HG03175 (cell line): Measurements from ENCODE around the gene GOLGA6C.
"Not testable (repeated sequence)": the region's sequence is repeated elsewhere in the genome, so short reads cannot be mapped to it uniquely, and the experiment has no call there.

ENCODE experiments used
- ATAC-seq: cut with Tn5 transposase; IDR thresholded peaks from one replicate; pipeline ENCODE4 v1.9.1; 2021; ENCODE audit warnings: mild to moderate bottlenecking, moderate library complexity; ENCODE audit not compliant: unreplicated experiment

Gene GOLGA6C, protein sequence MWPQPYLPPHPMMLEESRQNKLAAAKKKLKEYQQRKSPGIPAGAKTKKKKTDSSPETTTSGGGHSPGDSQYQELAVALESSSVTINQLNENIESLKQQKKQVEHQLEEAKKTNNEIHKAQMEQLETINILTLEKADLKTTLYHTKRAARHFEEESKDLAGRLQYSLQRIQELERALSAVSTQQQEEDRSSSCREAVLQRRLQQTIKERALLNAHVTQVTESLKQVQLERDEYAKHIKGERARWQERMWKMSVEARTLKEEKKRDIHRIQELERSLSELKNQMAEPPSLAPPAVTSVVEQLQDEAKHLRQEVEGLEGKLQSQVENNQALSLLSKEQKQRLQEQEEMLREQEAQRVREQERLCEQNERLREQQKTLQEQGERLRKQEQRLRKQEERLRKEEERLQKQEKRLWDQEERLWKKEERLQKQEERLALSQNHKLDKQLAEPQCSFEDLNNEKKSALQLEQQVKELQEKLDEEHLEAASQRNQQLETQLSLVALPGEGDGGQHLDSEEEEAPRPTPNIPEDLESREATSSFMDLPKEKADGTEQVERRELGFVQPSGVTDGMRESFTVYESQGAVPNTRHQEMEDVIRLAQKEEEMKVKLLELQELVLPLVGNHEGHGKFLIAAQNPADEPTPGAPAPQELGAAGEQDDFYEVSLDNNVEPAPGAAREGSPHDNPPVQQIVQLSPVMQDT

DNA sequence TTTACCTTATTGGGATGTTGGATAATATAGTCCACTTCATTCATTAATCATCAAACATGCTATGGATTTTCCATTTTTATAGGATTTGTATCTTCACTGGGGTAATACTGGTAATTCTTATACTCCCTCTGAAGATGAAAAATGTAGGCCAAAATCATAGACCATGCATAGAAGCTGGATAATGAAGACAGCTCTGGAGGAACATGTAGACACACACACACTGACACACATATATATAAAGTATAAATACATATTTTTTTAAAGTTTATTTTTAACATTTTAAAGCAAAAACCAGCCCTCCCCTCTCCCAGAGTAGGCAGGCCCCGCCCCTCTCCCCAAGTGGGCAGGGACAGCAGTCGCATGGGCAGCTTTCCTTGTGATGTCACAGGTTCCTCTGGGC lies at the start of gene GOLGA6C:
Gene GOLGA6C, plus strand, starts transcription at position 301 of the 400 bp plus-strand sequence. CDS start 265 bp downstream, outside the sequence.
- not testable (repeated sequence) for ATAC-seq

DNA sequence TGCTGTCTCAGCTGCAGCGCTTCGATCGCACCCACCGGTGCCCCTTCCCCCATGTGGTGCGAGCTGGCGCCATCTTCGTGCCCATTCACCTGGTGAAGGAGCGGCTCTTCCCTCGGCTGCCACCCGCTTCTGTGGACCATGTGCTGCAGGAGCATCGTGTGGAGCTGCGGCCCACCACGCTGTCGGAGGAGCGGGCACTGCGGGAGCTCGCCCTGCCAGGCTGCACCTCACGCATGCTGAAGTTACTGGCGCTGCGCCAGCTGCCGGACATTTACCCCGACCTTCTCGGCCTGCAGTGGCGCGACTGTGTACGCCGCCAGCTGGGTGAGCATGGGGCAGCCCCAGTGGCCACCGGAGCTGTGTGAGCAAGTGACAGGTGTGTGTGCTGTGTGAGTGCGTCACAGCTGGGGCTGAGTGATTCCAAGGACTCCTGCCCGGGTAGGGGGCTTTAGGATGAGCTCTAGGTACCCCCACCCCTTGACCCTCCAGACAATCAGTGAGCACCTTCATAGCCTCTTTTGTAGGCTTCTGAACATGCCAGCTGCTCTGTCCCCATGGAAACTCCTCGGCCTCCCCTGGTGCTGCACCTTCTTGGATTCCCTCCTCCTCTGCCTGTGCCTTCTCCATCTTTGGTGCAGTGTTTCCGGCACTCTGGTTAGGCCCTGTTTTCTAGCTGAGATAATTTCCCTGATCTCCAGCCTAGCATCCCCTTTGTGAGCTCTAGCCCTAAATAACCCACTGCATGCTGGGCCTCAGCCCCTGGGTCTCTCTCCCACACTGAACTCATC lies 49.4 kb upstream of the GOLGA6C start:
- no peak for ATAC-seq

DNA sequence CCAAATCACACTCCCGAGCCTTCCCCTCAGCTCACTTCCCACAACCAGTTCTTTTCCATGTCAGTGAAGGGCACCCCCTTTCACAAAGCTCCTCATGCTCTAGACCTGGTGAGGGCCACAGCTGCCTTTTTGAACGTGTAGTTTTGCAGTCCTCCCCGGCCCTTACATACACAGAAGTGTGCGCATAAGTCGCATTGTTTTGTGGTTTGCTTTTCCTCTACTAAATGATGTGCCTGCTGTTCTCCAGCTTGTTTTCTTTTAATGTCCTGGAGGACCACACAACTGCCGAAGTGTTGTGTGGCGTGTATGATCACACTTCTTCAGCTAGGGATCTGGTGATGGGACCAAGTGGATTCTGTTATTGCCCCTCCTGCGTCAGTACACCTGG lies 48.9 kb upstream of the GOLGA6C start:
- ATAC-seq = no peak

DNA sequence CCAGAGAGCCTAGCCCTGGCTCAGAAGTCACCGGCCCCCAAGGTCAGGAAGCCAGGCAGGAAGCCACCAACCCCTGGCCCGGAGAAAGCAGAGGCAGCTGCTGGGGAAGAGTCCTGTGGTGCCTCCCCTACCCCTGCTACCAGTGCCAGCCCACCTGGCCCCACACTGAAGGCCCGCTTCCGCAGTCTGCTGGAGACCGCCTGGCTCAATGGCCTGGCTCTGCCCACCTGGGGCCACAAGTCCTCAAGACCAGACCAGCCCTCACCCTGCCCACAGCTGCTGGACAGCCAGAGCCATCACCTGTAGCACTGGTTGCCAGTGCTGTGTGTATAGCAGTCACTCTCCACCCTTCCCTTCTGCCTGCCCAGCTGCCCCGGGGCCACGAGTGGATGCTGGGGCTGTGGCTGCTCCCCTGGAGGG lies 47.3 kb upstream of the GOLGA6C start:
- no peak for ATAC-seq

DNA sequence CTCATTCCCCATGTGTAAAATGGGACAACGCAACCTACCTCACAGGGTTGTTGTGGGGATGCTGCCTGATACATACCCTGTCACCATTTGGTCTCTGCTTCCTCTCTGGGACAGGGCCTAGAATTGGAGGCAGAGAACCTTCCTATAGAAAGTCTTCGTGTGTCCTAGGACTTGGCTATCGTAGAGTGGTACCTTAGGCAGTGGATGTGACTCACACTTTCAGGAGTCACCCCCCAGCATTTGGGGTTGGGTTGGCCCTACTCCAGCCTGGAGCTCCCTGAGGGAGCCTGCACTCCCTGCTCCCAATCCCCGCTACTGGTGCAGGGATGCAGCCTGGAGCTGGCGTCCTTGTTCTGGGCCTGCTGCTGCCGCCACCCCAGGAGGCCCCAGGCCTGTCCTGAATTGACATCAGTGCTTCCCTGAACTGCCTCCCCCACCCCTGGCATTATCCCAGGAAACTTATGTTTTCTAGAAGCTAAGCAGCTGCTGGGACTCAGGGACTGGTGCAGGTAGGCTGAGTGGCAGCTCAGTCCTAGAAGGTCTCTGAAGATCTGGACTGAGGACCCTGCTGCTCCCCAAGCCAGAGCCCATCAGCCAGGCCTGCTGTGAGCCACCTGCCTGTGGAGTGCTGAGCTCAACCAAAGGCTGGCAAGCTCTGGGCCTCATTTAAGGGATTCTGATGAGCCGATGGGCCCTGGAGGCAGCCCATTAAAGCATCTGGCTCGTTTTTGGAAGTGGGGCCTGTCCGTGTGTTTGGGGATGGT lies 46.5 kb upstream of the GOLGA6C start:
- no peak for ATAC-seq

DNA sequence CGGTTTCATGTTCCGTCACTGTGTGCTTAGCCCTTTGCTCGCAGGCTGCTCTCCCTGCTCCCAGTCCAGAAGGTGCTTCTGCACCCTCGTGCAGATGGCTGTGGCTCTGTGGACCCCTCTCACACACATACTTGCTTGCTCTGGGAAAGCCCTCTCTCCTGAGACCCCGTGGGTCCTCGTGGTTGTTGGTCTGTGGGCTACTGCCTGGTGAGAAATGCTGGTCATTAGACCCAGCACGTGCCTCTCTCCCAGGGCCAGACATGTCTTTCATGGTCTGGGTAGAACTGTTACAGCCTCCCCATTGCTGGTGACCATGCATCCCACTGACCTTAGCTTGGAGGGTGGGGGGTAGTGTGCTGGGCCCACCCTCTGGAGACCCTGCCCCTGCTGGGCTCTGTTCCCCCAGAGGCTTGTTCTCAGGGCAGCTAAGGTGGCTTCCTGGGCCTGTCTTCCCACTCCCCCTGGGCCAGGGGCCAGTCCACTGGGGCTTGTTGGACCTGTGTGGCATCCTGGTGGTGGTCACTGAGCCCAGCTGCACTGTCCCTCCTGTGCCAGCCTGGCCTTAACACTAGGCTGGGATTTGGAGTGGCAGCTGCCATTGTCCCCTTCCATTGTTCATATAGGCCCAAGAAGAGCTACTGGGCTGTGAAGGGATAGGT lies 45.8 kb upstream of the GOLGA6C start:
- no peak for ATAC-seq

DNA sequence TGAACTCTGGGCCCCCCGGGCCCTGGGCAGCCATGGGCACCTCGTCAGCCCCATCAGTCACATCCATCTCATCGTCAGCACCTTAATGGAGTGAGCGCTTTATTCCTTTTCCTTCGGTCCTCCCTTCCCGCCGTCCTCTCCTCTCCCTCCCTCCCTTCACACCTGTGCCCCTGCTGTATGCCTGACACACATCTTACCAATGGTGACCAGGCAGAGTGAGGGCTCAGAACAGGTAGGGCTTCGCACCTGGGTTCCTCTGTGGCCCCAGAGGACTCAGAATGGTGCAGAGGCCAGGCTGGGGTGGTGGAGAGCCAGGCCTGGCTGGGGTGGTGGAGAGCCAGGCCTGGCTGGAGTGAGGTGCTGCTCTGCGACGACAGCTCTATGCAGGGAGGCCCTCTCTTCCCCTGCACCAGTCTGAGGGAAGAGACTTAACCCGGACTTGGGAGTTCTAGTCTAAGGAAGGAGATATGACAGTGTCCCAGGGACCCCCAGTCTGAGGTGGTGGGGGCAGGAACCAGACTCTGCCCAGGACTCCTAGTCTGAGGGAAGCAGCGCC lies 44.8 kb upstream of the GOLGA6C start:
- no peak for ATAC-seq

DNA sequence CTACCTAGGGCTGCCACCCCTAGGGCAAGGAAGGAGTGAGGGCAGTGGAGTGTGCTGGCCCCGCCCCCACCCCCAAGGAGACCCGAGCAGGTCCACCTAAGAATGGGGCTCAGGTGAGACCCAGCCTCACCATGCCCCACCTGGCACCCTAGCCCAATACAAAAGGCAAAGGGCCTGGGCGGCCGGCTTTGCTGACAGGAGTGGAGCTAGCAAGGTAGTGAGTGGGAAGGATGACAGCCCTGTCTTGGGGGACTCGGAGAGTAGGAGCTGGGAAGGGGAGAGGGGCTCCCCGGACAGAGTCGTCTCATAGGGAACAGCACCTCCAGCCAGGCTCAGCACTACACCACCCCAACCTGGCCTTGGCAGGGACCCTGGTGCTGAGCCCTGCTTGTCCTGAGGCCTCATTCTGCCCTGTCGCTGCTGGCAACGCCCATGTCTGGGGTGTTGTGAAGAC lies 44.3 kb upstream of the GOLGA6C start:
- no peak for ATAC-seq

DNA sequence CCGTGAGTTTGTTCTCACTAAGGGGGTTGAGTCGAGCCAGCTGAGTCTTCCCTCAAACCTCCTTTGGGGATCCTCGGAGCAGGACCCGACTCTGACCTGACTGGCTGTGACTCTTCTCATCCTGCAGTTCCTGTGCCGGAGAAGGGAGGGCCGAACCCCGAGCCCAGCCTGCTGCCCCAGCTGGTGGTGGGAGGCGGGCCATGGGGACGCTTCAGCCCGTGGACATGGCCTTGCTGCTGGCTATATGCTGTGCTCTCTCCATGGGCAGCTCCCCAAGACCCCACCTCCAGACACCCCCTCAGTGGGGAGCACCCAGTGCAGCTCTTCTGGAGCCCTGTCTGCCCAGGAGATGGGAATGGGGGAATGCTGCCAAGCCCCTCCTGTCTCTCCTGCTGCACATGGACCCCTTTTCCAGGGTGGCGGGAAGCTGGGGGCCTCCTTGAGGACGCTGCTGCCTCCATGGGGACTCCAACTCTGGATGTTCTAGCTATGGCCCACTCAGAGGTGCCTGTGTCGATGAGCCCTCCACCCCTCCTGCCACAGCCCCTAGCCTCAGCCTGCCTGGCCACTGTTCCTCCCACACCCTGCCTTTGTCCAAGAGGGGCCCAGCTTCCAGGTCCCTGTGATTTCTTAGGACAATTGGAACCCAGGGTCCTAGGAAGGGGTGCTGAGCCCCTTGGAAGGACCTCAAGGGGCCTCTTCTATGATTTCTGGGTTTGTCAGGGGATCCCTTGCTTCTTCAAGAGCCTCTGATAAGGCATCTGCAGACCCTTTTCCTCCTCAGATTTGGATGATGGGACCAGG lies 43.6 kb upstream of the GOLGA6C start:
- ATAC-seq = no peak

DNA sequence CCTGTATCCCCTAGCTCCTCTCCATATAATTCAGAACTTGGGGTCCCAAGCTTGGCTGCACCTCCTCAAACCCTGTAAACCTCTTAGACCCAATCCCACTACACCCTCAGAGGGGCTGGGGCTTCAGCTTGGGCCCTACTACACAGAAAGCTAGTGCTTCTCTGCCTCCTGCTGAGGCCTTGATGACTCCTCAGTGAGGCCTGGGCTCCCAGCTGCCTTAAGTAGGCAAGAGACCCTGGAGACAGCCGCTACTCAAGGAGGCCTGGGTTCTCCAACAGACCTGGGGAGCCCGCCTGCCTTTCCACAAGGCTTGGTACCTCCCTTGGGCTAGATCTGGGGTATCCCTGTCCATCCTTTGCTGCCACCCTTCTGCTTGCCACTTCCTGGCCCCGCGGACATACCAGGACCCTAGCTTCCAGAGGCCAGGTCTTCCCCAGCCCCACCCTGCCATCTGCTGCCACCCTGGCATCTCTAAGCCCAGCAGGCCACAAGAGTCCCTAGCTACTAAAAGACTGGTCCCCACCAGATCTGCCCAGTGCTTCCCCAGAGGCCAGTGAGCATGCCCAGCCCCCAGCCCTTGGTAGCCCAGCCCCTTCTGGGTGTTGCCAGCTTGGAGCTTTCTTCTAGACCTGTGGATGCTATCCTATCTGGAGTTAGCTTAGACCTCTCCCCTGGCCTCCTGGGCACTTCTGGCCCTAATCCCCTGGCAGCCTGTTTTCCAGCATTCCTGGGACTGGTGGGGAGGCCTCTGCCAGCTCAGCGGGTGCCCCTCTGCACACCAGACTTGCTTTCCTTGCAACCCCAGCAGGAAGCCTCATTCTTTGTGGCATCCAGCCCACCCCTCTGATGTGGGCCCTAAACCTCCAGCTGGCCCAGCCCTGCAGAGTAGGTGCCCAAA lies 42.8 kb upstream of the GOLGA6C start:
- ATAC-seq = no peak

DNA sequence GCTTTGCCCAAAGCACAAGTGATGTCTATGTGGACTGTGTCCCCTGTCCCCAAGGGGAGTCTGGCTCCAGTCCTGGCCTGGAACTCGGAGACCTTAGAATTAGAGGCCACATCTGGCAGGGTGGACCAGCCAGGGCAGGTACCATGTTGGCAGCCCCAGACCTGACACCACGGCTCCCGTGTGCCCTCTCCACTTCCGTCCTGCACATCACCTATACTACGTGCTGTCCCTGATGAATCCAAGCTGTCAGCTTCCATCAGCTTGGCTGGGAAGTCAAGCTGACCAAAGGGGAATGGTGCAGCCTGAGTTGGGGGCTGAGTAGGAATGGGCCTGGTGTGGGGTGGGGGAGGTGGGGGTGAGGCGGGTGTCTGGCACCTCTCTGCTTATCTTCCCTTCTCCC lies 41.1 kb upstream of the GOLGA6C start:
- no peak for ATAC-seq

DNA sequence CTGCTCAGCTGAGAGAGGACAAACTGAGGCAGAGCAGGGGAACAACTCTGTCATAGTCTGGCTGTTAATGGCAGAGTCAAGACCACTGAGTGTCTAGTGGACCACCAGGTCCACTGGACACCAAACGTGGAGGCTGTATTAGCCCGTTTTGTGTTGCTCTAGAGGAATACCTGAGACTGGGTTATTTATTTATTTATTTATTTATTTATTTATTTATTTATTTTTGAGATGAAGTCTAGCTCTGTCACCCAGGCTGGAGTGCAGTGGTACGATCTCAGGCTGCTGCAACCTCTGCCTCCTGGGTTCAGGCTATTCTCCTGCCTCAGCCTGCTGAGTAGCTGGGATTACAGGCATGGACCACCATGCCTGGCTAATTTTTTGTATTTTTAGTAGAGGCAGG lies 40.6 kb upstream of the GOLGA6C start:
- ATAC-seq = not testable (repeated sequence)

DNA sequence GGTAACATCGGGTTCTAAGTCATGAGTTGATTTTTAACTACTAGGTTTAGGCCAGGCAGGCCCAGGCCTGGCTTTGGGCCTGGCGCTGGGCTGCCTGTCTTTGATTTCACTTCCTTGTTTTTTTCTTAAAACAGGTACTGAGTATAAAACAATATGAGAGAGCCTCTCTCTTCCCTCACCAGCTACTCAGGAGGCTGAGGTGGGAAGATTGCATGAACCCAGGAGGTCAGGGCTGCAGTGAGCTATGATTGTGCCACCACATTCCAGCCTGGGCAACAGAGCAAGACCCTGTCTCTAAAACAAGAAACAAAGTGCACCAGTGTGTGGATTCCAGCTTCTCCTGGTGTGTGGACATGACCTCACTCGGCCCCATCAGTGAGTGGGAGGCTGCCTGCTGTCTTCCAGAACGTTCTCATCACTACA lies 38.6 kb upstream of the GOLGA6C start:
- not testable (repeated sequence) for ATAC-seq

DNA sequence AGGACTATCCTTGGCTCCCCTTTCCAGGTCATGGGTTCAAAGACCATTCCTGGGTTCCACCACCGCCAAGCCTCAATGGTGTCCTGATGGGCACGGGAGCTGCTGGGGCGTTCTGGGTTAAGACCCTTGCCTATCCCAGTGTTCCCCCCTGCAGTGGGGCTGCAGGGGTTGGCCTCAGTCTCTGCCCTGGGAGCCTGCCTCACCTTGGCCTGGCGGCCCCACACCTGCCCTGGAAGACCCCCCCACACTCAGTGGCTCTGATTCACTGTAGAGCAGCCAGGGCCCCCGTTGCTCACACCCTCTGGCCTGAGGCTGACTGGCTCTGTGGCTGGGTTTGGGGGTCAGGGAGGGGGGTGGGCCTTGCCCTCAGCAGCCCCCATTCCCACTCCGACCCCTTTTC lies 34.4 kb upstream of the GOLGA6C start:
- no peak for ATAC-seq

DNA sequence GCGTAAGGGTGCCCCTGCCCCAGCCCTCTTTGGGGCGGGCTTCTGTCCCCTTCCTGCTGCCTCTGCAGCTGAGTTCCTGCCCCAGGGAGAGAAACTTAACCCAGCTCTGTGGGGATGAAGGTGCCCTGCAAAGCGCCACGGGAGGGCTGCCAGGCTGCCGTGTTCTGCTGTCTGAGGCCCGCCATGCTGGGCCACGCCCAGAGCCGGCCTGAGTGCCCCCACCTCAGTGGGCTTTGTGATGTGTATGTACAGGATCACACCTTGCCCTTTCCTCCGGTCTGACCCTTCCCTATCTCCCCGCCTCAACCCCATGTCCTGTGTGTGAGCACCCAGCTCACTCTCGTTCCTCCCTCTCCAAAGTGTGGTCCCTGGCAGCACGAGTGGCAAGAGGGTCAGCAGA lies 33.9 kb upstream of the GOLGA6C start:
- ATAC-seq = no peak

DNA sequence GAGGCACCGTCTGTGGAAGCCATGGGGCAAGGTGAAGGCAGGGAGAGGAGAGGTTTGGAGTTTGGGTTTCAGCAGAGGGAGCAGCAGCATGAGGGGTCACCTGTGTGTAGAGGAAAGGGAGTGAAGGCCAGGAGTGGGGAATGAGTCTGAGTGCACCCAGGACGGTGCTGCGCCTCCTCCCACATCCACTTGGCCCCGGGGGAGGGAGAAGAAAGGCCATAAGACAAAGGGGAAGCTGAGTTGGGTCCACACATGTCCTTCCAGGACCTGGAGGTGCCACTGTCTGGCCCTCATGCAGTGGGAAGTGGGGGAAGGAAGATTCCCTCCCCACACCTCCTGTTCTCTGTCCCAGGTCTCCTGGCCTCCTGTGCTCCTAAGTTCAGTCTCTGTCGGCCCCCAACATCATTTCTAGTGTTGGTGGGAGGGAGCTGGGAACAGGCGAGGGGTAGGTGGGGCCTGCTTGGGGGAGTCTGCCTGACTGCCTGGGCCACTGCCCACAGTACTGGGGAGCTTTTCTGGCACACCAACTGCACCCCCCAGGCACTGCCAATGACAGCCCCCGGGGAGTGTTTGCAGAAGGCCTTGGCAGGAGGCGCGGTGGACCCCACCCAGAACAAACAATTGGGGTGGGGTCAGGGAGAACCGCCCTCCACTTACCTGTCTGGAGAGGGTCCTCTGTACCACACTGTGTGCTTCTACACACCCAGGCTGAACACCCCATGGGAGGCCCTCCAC lies 32.9 kb upstream of the GOLGA6C start:
- ATAC-seq = not testable (repeated sequence)
